GM12875 (cell line): ENCODE measurements around the gene KMT5B.

Source experiments
- H3K4me3 ChIP-seq: one replicate; pipeline ENCODE4 v1.5.1; 2011; ENCODE audit warnings: low read depth, low read length, control low read depth
- TF ChIP-seq, protein P1 (sequence below): IDR thresholded peaks from 2 replicates; pipeline ENCODE4 v1.5.1; 2011; ENCODE audit warnings: low read depth, mild to moderate bottlenecking, control low read depth, inconsistent platforms, low read length, moderate library complexity, borderline replicate concordance; ENCODE audit not compliant: insufficient read depth

KMT5B gene

GRCh38 chr11:68158580-68158979 is 54.5 kb downstream of the KMT5B start:
- TF ChIP-seq, protein P1, sequence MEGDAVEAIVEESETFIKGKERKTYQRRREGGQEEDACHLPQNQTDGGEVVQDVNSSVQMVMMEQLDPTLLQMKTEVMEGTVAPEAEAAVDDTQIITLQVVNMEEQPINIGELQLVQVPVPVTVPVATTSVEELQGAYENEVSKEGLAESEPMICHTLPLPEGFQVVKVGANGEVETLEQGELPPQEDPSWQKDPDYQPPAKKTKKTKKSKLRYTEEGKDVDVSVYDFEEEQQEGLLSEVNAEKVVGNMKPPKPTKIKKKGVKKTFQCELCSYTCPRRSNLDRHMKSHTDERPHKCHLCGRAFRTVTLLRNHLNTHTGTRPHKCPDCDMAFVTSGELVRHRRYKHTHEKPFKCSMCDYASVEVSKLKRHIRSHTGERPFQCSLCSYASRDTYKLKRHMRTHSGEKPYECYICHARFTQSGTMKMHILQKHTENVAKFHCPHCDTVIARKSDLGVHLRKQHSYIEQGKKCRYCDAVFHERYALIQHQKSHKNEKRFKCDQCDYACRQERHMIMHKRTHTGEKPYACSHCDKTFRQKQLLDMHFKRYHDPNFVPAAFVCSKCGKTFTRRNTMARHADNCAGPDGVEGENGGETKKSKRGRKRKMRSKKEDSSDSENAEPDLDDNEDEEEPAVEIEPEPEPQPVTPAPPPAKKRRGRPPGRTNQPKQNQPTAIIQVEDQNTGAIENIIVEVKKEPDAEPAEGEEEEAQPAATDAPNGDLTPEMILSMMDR: no peak
- H3K4me3 ChIP-seq: no peak overlapping the region

- TF ChIP-seq, protein P1: no peak
These were observed 59.4 kb downstream of the KMT5B start for GRCh38 chr11:68153742-68154141.

GRCh38 chr11:68150037-68150436 is 63.1 kb downstream of the KMT5B start:
- H3K4me3 ChIP-seq: no peak overlapping the region
- TF ChIP-seq, protein P1: no peak

More at GRCh38 chr11:68153742-68154141, 59.4 kb downstream of the KMT5B start:
- no peak overlapping the region for H3K4me3 ChIP-seq

DNA sequence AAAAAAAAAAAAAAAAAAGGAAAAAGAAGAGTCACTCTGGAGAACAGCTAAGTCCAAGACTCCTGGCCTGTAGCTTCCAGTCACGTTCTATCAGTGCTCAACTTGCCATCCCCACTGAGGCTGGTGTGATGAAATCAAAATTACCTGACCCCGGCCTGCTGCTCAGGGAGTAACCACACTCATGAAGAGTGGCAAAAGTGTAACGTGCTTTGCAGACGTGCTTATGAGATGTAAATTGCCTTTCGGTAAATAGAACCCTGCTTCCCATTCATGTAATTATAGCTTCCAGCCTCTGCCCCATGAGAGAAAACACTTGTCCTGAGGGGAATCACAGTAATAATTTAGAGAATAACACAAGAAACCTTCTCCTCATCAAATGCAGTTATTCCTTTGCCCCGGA is 63.7 kb downstream of the KMT5B start:
- TF ChIP-seq, protein P1: no peak
- H3K4me3 ChIP-seq: no peak overlapping the region

DNA sequence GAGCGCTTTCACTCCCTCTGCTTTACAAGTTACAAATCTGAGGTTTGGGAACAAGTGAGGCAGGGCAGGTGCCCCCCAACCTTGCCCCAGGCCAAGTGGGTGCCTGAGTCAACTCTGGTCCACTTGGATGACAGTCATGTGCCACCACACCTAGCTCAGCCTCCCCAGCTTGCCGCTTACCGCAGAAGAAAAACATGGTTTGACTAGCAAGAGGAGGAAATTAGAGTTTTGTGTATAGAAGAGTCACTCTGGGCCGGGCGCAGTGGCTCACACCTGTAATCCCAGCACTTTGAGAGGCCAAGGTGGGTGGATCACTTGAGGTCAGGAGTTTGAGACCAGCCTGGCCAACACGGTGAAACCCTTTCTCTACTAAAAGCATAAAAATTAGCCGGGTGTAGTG is 64.2 kb downstream of the KMT5B start:
- H3K4me3 ChIP-seq: no peak overlapping the region
- TF ChIP-seq, protein P1: no peak

- no peak overlapping the region for H3K4me3 ChIP-seq
- TF ChIP-seq, protein P1: no peak
These were observed 64.9 kb downstream of the KMT5B start for GRCh38 chr11:68148071-68148805.
